OCI-LY7 (cell line): ENCODE measurements around the gene UBAC1. TPM values are rescaled to one million over a fixed set of nuclear protein-coding genes. Genes with fewer than 3 reads are reported as not detected.

Experiments used
- BruUV-seq: library from RNA; stranded (reverse); fragments of 400-500 nt; replicated peaks from 2 replicates; lab custom pipeline; 2021; lab: Mats Ljungman, UMichigan
- CTCF ChIA-PET: fragments of 300-600 bp; sonication (Branson Sonifier 250); formaldehyde crosslinking; loops from one replicate; lab custom pipeline; 2022; ENCODE audit warnings: antibody characterized with exemption; ENCODE audit not compliant: unreplicated experiment; lab: Charles Lee
- POLR2A ChIA-PET: fragments of 300-600 bp; sonication (Branson Sonifier 250); formaldehyde crosslinking; loops from one replicate; lab custom pipeline; 2022; ENCODE audit warnings: antibody characterized with exemption; lab: Charles Lee
- DNase-seq: peaks from one replicate; pipeline ENCODE4 v3.0.0-alpha.2; 2015; ENCODE audit warnings: low spot score
- H2AFZ ChIP-seq: fragments of 200-600 bp; sonication (generic), shearing (Covaris generic); 2 replicates; pipeline ENCODE4 v1.6.1; 2014; ENCODE audit warnings: mild to moderate bottlenecking, antibody characterized with exemption, low read length, moderate library complexity
- H3K27ac ChIP-seq: fragments of 200-600 bp; sonication (generic); 2 replicates; pipeline ENCODE4 v1.5.1; 2014; ENCODE audit warnings: mixed run types, low read depth, mild to moderate bottlenecking, moderate library complexity, low read length, inconsistent platforms; ENCODE audit not compliant: poor library complexity, severe bottlenecking
- H3K36me3 ChIP-seq: fragments of 200-600 bp; sonication (generic); 2 replicates; pipeline ENCODE4 v1.6.1; 2014; ENCODE audit warnings: mild to moderate bottlenecking, antibody characterized with exemption, low read length, moderate library complexity, mixed read lengths; ENCODE audit not compliant: insufficient read depth
- H3K4me1 ChIP-seq: fragments of 200-600 bp; sonication (generic); 2 replicates; pipeline ENCODE4 v1.5.1; 2014; ENCODE audit warnings: mild to moderate bottlenecking, low read length; ENCODE audit not compliant: insufficient read depth, poor library complexity, severe bottlenecking
- H3K4me2 ChIP-seq: fragments of 200-600 bp; sonication (generic); 2 replicates; pipeline ENCODE4 v1.6.1; 2014; ENCODE audit warnings: mild to moderate bottlenecking, low read length
- H3K4me3 ChIP-seq: fragments of 200-600 bp; sonication (generic); 2 replicates; pipeline ENCODE4 v1.5.1; 2014; ENCODE audit warnings: mild to moderate bottlenecking, low read depth, low read length; ENCODE audit not compliant: poor library complexity, severe bottlenecking
- H3K79me2 ChIP-seq: fragments of 200-600 bp; sonication (generic); 2 replicates; pipeline ENCODE4 v1.6.1; 2016; ENCODE audit warnings: low read depth, mild to moderate bottlenecking, low read length, moderate library complexity, mixed read lengths; ENCODE audit not compliant: insufficient read depth
- H3K9me2 ChIP-seq: fragments of 200-600 bp; sonication (generic); 2 replicates; pipeline ENCODE4 v1.6.1; 2016; ENCODE audit warnings: mild to moderate bottlenecking, low read length, mixed read lengths; ENCODE audit not compliant: insufficient read depth
- H3K9me3 ChIP-seq: fragments of 200-600 bp; sonication (generic); 2 replicates; pipeline ENCODE4 v1.6.1; 2014; ENCODE audit warnings: mild to moderate bottlenecking, mixed run types, low read length, mixed read lengths
- H4K20me1 ChIP-seq: fragments of 200-600 bp; sonication (generic); 2 replicates; pipeline ENCODE4 v1.6.1; 2014; ENCODE audit warnings: mild to moderate bottlenecking, antibody characterized with exemption, low read length, moderate library complexity, mixed read lengths; ENCODE audit not compliant: insufficient read depth
- EZH2phosphoT487 ChIP-seq: fragments of 200-600 bp; sonication (generic); IDR thresholded peaks from 2 replicates; pipeline ENCODE4 v1.6.1; 2018; ENCODE audit warnings: low read depth, borderline replicate concordance, mild to moderate bottlenecking, mixed run types, antibody characterized with exemption, low read length, moderate library complexity, mixed read lengths
- intact Hi-C: fragments of 100-400 bp; cut with micrococcal nuclease; formaldehyde crosslinking; loops from one replicate; pipeline ENCODE4 v1.10.0; 2022; ENCODE audit not compliant: unreplicated experiment
- total RNA-seq, 2 experiments: library from RNA; depleted of rRNA in 1 of 2; stranded (reverse); fragments of >200 nt in 1 of 2; shearing (Covaris generic) in 1 of 2; gene quantifications; 2 replicates each; pipeline ENCODE4 v1.2.3, GENCODE V29; 2014 to 2022
- TF ChIP-seq, protein P1 (sequence below): fragments of 200-600 bp; sonication (generic); conservative IDR thresholded peaks from 2 replicates; pipeline ENCODE4 v1.5.1; 2014; ENCODE audit warnings: mild to moderate bottlenecking, antibody characterized with exemption, low read length, moderate library complexity, mixed read lengths

The UBAC1 gene
- total RNA-seq, 2 experiments from 2014 or later: 42.3 to 59.2 TPM

DNA sequence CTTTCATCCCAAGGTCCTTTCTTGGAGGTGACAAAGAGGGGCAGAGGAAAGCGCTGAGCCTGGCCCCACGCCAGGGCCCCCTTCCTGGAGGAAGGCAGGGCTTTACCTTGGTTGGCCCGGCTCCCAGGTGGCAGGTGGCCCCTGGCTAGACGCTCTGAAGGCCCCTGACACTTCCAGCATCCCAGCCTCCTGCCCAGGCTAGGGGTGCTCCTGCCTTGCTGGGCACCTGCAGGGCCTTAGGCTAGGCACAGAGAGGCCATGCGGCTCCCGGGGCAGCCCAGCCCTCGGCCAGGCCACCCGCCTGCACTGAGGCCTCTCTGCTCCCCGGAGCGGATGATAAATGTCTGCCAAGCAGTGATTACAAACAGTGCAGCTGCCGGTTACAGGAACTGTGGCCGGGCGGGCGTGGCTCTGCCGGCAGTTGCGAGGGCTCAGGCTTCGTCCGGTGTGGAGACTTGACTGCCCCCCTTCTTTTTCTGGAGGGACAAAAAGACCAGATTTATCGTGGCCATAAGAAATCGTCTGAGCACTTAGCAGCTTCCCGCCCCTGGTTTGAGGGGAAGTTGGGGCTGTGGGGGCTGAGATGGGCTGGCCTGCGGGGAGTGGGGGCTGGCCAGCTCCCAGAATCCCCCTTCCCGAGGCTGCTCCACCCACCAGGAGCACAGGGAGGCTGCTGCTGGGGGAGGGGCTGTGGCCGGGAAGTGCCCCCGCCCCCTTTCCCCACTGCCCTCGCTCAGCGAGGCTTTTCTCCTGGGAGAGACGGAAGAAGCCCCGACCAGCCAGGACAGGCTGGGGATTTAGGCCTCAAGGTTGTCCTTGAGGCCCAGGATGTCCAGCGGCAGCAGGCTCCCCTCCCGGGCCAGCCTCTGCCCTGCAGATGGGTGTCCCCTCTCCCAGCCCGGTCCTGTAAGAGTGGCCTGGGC, 31.6 kb upstream of the UBAC1 start:
- no peaks in the 10 kb centered on the region for H3K9me3 ChIP-seq
- H3K27ac ChIP-seq: peak overlapping the region; percentile 78
- TF ChIP-seq EZH2phosphoT487: no peak
- TF ChIP-seq, protein P1, sequence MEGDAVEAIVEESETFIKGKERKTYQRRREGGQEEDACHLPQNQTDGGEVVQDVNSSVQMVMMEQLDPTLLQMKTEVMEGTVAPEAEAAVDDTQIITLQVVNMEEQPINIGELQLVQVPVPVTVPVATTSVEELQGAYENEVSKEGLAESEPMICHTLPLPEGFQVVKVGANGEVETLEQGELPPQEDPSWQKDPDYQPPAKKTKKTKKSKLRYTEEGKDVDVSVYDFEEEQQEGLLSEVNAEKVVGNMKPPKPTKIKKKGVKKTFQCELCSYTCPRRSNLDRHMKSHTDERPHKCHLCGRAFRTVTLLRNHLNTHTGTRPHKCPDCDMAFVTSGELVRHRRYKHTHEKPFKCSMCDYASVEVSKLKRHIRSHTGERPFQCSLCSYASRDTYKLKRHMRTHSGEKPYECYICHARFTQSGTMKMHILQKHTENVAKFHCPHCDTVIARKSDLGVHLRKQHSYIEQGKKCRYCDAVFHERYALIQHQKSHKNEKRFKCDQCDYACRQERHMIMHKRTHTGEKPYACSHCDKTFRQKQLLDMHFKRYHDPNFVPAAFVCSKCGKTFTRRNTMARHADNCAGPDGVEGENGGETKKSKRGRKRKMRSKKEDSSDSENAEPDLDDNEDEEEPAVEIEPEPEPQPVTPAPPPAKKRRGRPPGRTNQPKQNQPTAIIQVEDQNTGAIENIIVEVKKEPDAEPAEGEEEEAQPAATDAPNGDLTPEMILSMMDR: 0 out of 2 replicates have a peak, but pooled peaks have one; percentile 23
- BruUV-seq: no TSS peak
- H3K36me3 ChIP-seq: no peaks in the 10 kb centered on the region
- no peaks in the 10 kb centered on the region for H3K79me2 ChIP-seq
- peaks cover 52% of the 10 kb centered on the region for H3K4me1 ChIP-seq
- peak; percentile 88 for DNase-seq
- ChIA-PET CTCF (interaction anchor here (0.5 to 0.6 kb wide), 2 partner anchors 29 to 46 kb away, joined by 3 to 4 read pairs; no protein-coding TSS in a partner anchor), POLR2A (interaction anchor here (0.7 to 0.8 kb wide), 2 partner anchors 46 to 360 kb away, joined by 3 read pairs; no protein-coding TSS in a partner anchor)
- peak overlapping the region; percentile 79 for H3K4me2 ChIP-seq
- intact Hi-C loops: loop anchor here (1.0 kb wide), 2 partner anchors 20 to 131 kb away; no protein-coding TSS in a partner anchor
- peak overlapping the region; percentile 59; the same call in 1 of the 2 replicates for H2AFZ ChIP-seq
- H3K9me2 ChIP-seq: no peaks in the 10 kb centered on the region
- H3K4me3 ChIP-seq: peak overlapping the region; percentile 54
- H4K20me1 ChIP-seq: no peaks in the 10 kb centered on the region

DNA sequence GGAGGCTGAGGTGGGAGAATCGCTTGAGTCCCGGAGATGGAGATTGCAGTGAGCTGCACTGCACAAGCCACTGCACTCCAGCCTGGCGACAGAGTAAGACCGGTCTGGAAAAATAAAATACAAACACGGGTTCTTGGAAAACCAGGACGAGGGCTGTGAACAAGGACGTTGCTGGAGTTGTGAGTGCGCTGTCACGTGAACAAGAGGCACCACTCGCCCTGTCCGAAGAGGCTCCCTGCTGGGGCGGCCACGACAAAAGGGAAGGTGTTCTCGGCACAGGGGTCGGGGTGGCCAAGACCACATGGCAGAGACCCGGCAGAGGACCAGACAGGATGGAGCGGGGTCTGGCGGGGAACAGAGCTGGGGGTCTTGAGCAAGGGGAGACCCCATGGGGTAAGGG, 30.6 kb upstream of the UBAC1 start:
- POLR2A ChIA-PET: no interaction called here

More for the DNA sequence above, 30.6 kb upstream of the UBAC1 start:
- Histone ChIP-seq H3K4me2 (peak overlapping the region; percentile 79), H3K27ac (peak overlapping the region; percentile 78), H3K79me2 (no peaks in the 10 kb centered on the region), H3K9me3 (no peaks in the 10 kb centered on the region), H3K4me3 (peak overlapping the region; percentile 54), H2AFZ (no peak overlapping the region), H3K36me3 (no peaks in the 10 kb centered on the region), H4K20me1 (no peaks in the 10 kb centered on the region), H3K4me1 (peaks cover 52% of the 10 kb centered on the region), H3K9me2 (no peaks in the 10 kb centered on the region)
- intact Hi-C loops: loop anchor here (1.0 kb wide), 2 partner anchors 21 to 132 kb away; no protein-coding TSS in a partner anchor
- CTCF ChIA-PET: no interaction called here
- DNase-seq: no peak
- TF ChIP-seq, protein P1: no peak
- TF ChIP-seq EZH2phosphoT487: no peak
- no TSS peak for BruUV-seq
